GM13977 (cell line): ENCODE measurements around the gene PRR29.

ENCODE experiments used
- DNase-seq: peaks from one replicate; pipeline ENCODE4 v3.0.0; 2012; ENCODE audit warnings: low spot score
- CTCF ChIP-seq: IDR thresholded peaks from 2 replicates; pipeline ENCODE4 v1.5.1; 2012; ENCODE audit warnings: mild to moderate bottlenecking, control low read depth; ENCODE audit not compliant: insufficient read depth; ENCODE audit errors: extremely low read depth, missing control alignments
- in situ Hi-C: fragments of 300-500 bp; cut with MboI; formaldehyde crosslinking; loops from one replicate; pipeline ENCODE4 v1.12.0; 2022; ENCODE audit warnings: low sequenced_read_pairs, low pct_unique_long_range_greater_than_20kb, mixed read lengths, inconsistent platforms; ENCODE audit not compliant: unreplicated experiment

PRR29 gene

GRCh38 chr17:63955791-63956190 is 42.4 kb upstream of the PRR29 start:
- TF ChIP-seq CTCF, result no peak
- no peak for DNase-seq
- in situ Hi-C loops, result no loop called here

- no peak for DNase-seq
- no peak for TF ChIP-seq CTCF
- in situ Hi-C loops, result no loop called here
Observed at GRCh38 chr17:63956296-63956920, 41.7 kb upstream of the PRR29 start.

- no peak for DNase-seq
- in situ Hi-C loops, result no loop called here
- TF ChIP-seq CTCF, result no peak
Observed at GRCh38 chr17:63960006-63960405, 38.1 kb upstream of the PRR29 start.

- in situ Hi-C loops, result no loop called here
- TF ChIP-seq CTCF, result no peak
- no peak for DNase-seq
Observed at GRCh38 chr17:63960430-63960829, 37.7 kb upstream of the PRR29 start.

GRCh38 chr17:63961355-63962212 is 36.6 kb upstream of the PRR29 start:
- TF ChIP-seq CTCF, result no peak
- DNase-seq, result peak; percentile 64
- in situ Hi-C loops, result no loop called here

- no peak for TF ChIP-seq CTCF
- no peak for DNase-seq
- in situ Hi-C loops, result no loop called here
Observed at GRCh38 chr17:63962298-63962744, 35.8 kb upstream of the PRR29 start.
